ENCODE measurements around the gene MYO7B. TPM values are rescaled to one million over a fixed set of nuclear protein-coding genes. Genes with fewer than 3 reads are reported as not detected.

The MYO7B gene
- total RNA-seq, 2 experiments from 2014 or later, result 4.7 to 5.2 TPM

DNA sequence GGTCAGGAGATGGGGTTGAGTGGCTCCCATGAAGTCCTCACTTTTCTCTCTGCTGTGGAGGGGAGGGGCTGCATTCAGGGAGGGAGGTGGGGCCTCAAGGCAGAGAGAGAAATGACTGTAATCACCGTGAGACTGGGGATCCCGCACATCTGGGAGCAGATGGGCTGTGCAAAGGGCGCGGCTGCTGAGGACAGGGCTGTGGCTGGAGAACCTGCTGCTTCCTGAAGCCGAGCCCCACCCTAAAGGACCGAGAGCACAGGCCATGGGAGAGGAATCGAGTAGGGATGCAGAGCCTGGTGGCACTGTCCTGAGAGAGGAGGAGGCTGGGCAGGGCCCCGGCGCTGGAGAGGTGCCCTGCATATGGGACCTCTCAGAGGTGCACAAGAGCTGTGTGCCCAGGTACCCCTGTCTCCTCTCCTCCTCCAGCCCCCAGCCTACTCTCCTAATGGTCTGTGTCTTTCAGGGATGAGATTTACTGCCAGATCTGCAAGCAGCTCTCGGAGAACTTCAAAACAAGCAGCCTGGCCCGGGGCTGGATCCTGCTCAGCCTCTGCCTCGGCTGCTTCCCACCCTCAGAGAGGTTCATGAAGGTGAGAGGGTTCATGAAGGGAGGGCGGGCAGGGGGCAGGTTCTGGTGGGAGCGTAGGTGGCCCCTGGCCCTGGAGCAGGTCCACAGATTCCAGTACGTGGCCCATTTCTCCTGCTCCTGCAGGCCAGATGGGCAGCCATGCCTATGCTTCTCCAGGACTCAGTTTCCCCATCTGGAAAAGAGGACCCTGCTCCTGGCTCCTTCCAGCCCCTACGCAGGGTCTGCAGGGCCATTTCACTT, 84.6 kb downstream of the MYO7B start:
- Mint-ChIP-seq H3K4me3 (no peak overlapping the region), H3K27me3 (no peaks in the 10 kb centered on the region), H3K9me3 (peaks cover 2% of the 10 kb centered on the region), H3K27ac (no peak overlapping the region), H3K36me3 (peaks cover 9% of the 10 kb centered on the region), H3K4me1 (peaks cover 22% of the 10 kb centered on the region)
- POLR2A ChIA-PET, result no interaction called here
- ATAC-seq (ENCODE audit: low read depth) (no peak), DNase-seq (no peak)

DNA sequence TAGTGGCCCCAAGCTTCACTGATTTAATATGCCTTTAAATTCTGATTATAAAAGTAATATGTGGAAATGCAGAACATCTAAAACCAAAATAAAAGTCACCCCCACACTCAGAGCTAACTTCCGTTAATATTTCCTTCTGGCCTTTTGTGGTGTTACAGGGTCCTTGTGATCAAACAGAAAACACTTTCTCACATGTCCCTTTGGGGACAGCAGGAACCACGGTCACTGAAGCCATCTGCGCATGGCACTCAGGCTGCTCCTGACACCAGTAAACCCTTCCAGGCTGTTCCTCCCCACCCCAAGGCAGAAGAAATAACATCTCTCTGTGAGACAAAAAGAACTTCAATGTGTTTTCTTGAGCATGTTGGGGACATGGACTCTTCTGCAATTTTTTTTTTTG, 85.4 kb downstream of the MYO7B start:
- ATAC-seq (ENCODE audit: low read depth), result no peak
- H3K36me3 Mint-ChIP-seq, result peaks cover 8% of the 10 kb centered on the region
- no peaks in the 10 kb centered on the region for H3K27me3 Mint-ChIP-seq
- peaks cover 2% of the 10 kb centered on the region for H3K9me3 Mint-ChIP-seq
- no peak overlapping the region for H3K4me3 Mint-ChIP-seq
- POLR2A ChIA-PET, result no interaction called here
- H3K4me1 Mint-ChIP-seq, result peaks cover 17% of the 10 kb centered on the region
- no peak overlapping the region for H3K27ac Mint-ChIP-seq
- DNase-seq, result no peak

DNA sequence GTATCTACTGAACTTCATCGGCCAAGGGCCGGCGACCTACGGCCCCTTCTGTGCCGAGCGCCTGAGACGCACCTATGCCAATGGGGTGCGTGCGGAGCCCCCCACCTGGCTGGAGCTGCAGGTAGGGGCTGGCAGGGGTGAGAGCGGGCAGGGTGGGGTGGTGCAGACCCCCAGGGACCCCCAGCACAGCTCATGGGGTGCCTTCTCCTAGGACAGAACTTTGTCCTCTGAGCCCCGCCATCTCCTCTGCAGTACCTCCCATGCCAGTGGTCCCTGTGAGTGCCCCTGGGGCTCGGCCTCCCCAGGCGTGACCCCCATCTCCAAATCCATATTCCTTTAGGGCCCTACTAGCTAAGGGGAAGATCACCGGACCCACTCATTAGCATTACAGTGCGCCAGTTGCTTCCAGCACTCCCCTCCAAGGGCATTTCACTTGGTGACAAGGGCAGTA, 86.5 kb downstream of the MYO7B start:
- Mint-ChIP-seq H3K4me3 (no peak overlapping the region), H3K36me3 (peaks cover 6% of the 10 kb centered on the region), H3K9me3 (peaks cover 2% of the 10 kb centered on the region), H3K4me1 (peaks cover 6% of the 10 kb centered on the region), H3K27ac (no peak overlapping the region), H3K27me3 (no peaks in the 10 kb centered on the region)
- DNase-seq (no peak), ATAC-seq (ENCODE audit: low read depth) (no peak)
- POLR2A ChIA-PET, result no interaction called here

DNA sequence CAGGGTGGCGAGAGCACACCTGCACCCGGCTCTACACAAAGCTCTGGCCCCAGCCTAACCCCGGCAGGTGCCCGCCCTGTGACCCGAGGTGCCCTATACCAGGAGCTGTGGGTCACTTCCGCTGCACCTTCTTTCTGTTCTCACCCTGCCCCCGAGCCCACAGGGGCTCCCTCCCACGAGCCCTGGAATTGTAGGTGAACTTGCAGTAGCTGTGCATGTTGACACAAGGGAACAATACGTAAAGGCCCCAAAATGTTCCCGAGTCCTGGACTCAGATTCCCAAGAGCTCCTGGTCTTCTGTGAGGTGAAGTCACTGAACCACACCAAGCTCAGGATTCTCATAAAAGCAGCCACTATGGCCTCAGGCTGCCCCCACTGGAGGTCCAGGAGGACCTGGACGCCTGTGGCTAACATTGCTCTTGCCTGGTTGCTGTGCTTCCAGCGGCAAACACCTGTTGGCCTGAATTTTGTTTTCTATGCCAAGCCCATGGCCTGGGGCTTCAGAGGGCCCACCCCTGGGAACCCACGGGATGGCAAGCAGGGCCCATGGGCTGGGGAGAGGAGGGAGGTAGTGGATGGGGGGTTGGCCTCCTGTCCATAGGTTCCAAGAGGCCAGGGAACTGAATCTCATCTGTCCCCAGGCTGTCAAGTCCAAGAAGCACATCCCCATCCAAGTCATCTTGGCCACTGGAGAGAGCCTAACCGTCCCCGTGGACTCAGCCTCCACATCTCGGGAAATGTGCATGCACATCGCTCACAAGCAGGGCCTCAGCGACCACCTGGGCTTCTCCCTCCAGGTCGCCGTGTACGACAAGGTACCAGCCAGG, 87.3 kb downstream of the MYO7B start:
- no peaks in the 10 kb centered on the region for H3K27me3 Mint-ChIP-seq
- peaks cover 4% of the 10 kb centered on the region for H3K4me1 Mint-ChIP-seq
- peaks cover 2% of the 10 kb centered on the region for H3K9me3 Mint-ChIP-seq
- H3K36me3 Mint-ChIP-seq, result peaks cover 3% of the 10 kb centered on the region
- POLR2A ChIA-PET, result no interaction called here
- no peak for DNase-seq
- ATAC-seq (ENCODE audit: low read depth), result no peak
- no peak overlapping the region for H3K27ac Mint-ChIP-seq
- H3K4me3 Mint-ChIP-seq, result no peak overlapping the region

DNA sequence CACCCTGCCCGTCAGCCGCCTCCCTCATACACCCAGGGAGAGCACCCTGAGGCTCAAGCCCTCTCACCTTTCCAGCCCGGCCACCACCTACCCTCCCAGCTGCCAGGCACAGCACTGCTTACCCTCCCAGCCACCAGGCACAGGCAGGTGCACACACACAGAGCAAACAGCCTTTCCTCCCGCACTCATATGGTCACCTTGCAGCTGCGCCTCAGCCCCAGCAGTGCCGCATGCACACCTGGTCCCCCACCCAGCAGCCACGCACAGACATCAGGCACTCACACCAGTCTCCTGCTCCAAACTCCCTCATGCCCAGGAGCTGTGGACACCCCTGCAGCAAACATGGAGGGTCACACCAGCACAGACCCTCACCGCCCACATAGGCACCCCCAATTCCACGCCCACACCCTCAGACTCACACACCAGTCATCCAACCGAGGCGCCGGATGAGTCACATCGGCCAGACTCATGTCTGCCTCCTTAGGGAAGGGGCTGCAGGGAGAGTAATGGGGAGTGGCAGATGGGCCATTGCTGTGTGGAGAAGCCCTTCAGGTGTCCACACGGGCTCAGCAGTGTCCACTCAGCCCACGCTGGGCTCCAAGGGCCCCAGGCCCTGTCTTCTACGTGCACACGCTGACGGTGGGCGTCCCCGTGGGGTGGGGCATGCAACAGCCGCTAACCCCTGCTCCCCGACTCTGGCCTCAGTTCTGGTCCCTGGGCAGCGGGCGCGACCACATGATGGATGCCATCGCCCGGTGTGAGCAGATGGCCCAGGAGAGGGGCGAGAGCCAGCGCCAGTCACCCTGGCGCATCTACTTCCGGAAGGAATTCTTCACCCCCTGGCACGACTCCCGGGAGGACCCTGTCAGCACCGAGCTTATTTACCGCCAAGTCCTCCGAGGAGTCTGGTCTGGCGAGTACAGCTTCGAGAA, 88.2 kb downstream of the MYO7B start:
- Mint-ChIP-seq H3K27ac (no peak overlapping the region), H3K9me3 (peaks cover 1% of the 10 kb centered on the region), H3K4me1 (peaks cover 1% of the 10 kb centered on the region), H3K36me3 (peaks cover under 1% of the 10 kb centered on the region), H3K27me3 (no peaks in the 10 kb centered on the region), H3K4me3 (no peak overlapping the region)
- ATAC-seq (ENCODE audit: low read depth), result no peak
- DNase-seq, result no peak
- POLR2A ChIA-PET, result no interaction called here

DNA sequence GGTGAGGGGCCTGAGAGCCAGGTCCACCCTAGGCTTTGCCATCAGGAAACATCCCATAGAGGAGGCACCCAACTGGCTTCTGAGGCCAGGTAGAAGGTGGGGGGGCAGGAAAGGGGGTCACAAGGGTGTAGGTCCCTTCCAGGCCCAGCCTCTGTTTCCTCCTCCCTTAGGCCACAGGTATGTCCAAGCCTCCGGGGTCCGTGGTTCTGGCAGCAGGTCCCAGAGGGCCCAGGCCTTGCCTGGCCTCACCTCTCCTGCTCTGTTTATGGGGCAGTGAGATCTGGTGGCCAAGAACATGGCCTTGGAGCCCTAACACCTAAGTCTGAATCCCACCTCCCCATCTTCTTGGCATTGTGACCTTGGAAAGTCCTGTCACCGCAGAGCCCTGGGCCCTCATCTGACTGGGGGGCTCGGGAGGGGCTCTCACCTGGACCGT, 88.9 kb downstream of the MYO7B start:
- ATAC-seq (ENCODE audit: low read depth) (no peak), DNase-seq (no peak)
- POLR2A ChIA-PET, result no interaction called here
- Mint-ChIP-seq H3K4me3 (no peak overlapping the region), H3K27me3 (no peaks in the 10 kb centered on the region), H3K9me3 (no peaks in the 10 kb centered on the region), H3K36me3 (no peaks in the 10 kb centered on the region), H3K27ac (no peak overlapping the region), H3K4me1 (no peaks in the 10 kb centered on the region)

DNA sequence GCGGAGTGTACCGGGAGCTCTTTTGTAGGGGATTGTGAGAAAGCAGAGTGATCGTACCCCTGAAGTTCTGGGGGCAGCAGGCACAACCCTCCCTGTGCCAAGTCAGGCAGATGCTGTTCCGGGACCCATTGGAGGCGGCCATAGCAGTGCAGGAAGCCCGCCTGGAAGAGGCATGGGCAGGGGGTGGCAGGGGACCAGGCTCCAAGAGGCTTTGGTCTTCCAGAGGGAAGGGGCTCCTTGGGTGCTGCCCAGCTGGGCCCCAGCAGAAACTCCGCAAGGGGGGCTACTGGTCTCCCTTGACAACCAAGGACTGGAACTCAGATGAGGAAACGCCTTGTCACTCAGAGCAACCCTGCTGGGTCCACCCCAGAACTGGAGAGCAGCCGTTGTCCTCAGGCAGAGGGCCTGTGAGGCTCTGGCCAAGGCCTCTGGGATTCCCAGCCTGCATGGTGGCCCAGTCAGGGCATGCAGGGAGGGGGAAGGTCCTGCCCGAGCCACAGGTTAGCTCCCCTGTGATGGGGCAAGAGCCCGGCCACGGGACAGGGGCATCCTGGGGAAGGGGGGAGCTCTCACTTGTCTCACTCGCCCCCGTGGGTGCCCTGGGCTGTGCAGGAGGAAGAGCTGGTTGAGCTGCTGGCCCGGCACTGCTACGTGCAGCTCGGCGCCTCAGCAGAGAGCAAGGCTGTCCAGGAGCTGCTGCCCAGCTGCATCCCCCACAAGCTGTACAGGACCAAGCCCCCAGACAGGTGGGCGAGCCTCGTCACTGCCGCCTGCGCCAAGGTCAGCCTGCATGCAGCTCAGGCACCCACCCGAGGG, 89.5 kb downstream of the MYO7B start:
- POLR2A ChIA-PET, result no interaction called here
- peak; percentile 33 for DNase-seq
- H3K4me1 Mint-ChIP-seq, result no peaks in the 10 kb centered on the region
- H3K27ac Mint-ChIP-seq, result no peak overlapping the region
- H3K36me3 Mint-ChIP-seq, result no peaks in the 10 kb centered on the region
- H3K27me3 Mint-ChIP-seq, result no peaks in the 10 kb centered on the region
- ATAC-seq (ENCODE audit: low read depth), result no peak
- H3K9me3 Mint-ChIP-seq, result no peaks in the 10 kb centered on the region
- H3K4me3 Mint-ChIP-seq, result no peak overlapping the region

DNA sequence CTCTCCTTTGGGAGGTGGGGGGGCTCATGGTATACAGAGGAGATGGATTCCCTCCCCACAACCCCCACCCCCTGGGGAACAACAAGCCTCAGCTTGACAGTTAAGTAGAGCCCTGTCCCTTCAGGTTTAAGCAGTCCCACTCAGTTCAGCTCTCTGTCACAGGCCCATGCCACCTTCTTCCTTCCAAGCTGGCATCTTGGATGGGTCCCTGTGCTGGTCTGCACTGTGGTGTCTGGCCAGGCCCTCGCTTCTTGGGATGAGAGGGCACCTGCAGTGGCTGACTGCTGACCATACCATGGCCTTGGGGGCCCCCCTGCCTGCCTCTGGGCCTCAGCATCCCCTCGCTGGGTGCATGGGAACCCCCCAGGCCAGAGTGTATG, 90.1 kb downstream of the MYO7B start:
- POLR2A ChIA-PET, result interaction anchor here (0.6 kb wide), 1 partner anchor 471 kb away, joined by 6 read pairs; no protein-coding TSS in a partner anchor
- ATAC-seq (ENCODE audit: low read depth) (no peak), DNase-seq (no peak)
- H3K27me3 Mint-ChIP-seq, result no peaks in the 10 kb centered on the region
- H3K27ac Mint-ChIP-seq, result no peak overlapping the region
- no peaks in the 10 kb centered on the region for H3K4me1 Mint-ChIP-seq
- H3K36me3 Mint-ChIP-seq, result no peaks in the 10 kb centered on the region
- H3K4me3 Mint-ChIP-seq, result no peak overlapping the region
- H3K9me3 Mint-ChIP-seq, result no peaks in the 10 kb centered on the region

DNA sequence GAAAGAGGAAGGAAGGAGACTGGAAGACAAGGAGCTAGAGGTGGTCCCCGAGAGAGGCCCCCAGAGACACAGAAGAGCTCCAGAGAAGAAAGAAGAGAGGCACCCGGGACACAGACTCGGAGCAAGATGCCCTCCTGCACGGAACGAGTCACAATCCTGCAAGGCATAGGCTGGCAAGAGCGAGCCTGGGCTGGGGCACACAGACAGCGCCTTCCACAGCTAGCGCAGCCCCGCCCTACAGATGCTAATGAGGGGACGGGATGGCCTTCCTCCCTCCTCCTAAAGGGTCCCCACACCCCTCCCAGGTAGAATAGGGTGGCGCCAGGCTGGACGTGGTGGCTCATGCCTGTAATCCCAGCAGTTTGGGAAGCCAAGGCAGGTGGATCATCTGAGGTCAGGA, 90.7 kb downstream of the MYO7B start:
- DNase-seq, result no peak

DNA sequence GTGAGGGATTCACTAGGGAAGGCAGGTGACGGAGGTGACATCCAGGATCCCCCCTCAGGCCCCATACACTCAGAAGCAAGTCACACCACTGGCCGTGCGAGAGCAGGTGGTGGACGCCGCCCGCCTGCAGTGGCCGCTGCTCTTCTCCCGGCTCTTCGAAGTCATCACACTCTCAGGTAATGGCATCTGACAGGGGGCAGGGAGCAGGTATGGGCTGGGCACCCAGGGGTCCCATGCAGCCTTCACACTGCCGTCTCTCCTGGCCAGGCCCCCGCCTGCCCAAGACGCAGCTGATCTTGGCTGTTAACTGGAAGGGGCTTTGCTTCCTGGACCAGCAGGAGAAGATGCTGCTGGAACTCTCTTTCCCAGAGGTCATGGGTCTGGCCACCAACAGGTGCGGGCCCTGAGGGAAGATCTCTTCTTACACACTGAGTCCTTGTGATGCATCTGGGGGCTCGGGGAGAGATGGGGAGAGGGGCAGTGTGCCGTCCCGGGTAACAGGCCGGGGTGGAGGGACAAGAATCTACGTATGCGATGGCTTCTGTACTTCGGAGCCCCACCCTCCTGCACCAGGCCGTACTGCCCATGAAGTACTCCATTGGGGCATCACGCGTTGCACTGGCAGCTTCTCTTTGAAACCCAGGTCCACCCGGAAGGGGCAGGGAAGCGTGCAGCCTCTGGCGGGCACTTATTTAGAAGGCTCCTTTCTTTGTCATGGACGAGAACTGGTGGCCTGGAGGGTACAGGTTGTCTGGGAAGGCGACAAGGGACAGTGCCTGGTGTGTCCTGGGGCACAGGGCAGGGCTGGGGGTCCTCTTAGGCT, 91.6 kb downstream of the MYO7B start:
- DNase-seq (no peak), ATAC-seq (ENCODE audit: low read depth) (no peak)
- H3K9me3 Mint-ChIP-seq, result no peaks in the 10 kb centered on the region
- no peaks in the 10 kb centered on the region for H3K36me3 Mint-ChIP-seq
- H3K4me1 Mint-ChIP-seq, result no peaks in the 10 kb centered on the region
- no peak overlapping the region for H3K4me3 Mint-ChIP-seq
- no peak overlapping the region for H3K27ac Mint-ChIP-seq
- H3K27me3 Mint-ChIP-seq, result no peaks in the 10 kb centered on the region
- POLR2A ChIA-PET, result no interaction called here

More for the DNA sequence above, 90.7 kb downstream of the MYO7B start:
- Mint-ChIP-seq H3K27ac (no peak overlapping the region), H3K4me1 (no peaks in the 10 kb centered on the region), H3K27me3 (no peaks in the 10 kb centered on the region), H3K36me3 (no peaks in the 10 kb centered on the region), H3K9me3 (no peaks in the 10 kb centered on the region), H3K4me3 (no peak overlapping the region)
- ATAC-seq (ENCODE audit: low read depth), result no peak
- POLR2A ChIA-PET, result interaction anchor here (0.6 kb wide), 1 partner anchor 471 kb away, joined by 6 read pairs; no protein-coding TSS in a partner anchor

DNA sequence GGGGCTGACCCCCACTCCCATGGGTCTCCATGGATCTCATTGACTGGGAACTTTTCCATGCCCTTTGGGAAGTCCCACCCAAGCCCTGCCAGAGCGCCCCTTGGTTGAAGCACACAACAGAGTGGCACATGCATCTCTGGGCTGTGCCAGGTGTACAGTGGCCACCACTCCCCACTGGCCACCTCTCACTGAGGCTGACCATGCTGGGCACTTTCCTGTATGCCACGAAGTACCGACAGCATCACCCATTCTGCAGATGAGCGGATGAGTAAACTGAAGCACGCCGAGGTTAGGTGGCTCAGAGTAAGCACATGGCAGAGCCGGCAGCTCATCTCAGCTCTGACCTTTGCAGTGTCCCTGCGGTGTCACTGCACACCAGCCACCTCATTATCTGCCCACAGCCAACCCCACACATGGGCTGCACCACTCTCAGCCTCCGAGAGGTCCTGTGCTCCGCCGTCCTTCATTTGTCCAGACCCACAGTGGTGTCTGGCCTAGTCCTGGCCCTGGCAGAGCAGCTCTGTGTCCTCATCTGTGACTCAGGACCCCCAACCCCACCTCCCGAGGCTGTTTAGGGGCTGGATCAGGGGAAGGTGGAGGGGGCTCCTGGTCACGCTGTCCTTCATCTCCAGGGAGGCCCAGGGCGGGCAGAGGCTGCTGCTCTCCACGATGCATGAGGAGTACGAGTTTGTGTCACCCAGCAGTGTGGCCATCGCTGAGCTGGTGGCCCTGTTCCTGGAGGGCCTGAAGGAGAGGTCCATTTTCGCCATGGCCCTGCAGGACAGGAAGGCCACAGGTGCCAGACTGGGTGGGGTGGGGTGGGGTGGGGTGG, 92.5 kb downstream of the MYO7B start:
- no peak overlapping the region for H3K27ac Mint-ChIP-seq
- DNase-seq (no peak), ATAC-seq (ENCODE audit: low read depth) (no peak)
- H3K27me3 Mint-ChIP-seq, result no peaks in the 10 kb centered on the region
- H3K36me3 Mint-ChIP-seq, result no peaks in the 10 kb centered on the region
- no peak overlapping the region for H3K4me3 Mint-ChIP-seq
- peaks cover under 1% of the 10 kb centered on the region for H3K4me1 Mint-ChIP-seq
- POLR2A ChIA-PET, result no interaction called here
- no peaks in the 10 kb centered on the region for H3K9me3 Mint-ChIP-seq
